Hepatocyte (in vitro differentiated cells): Measurements from ENCODE around the gene ACVR2A. TPM values are rescaled to one million over a fixed set of nuclear protein-coding genes. Genes with fewer than 3 reads are reported as not detected.

Experiments used
- DNase-seq: peaks from one replicate; pipeline ENCODE4 v3.0.0-alpha.2; 2016; ENCODE audit warnings: low spot score
- H2AFZ ChIP-seq: fragments of 200-600 bp; sonication (generic); 2 replicates; pipeline ENCODE4 v1.6.0; 2016; ENCODE audit warnings: antibody characterized with exemption, mild to moderate bottlenecking
- H3K27ac ChIP-seq: fragments of 200-600 bp; sonication (generic); 2 replicates; pipeline ENCODE4 v1.5.1; 2016; ENCODE audit warnings: mild to moderate bottlenecking
- H3K27me3 ChIP-seq: fragments of 200-600 bp; sonication (generic); 2 replicates; pipeline ENCODE4 v1.6.1; 2016
- H3K36me3 ChIP-seq: fragments of 200-600 bp; sonication (generic); replicated peaks from 2 replicates; pipeline ENCODE4 v1.5.1; 2016; ENCODE audit warnings: low read depth; ENCODE audit not compliant: insufficient read depth
- H3K4me1 ChIP-seq: fragments of 200-600 bp; sonication (generic); 2 replicates; pipeline ENCODE4 v1.5.1; 2016; ENCODE audit warnings: mild to moderate bottlenecking, moderate library complexity; ENCODE audit not compliant: insufficient read depth
- H3K4me2 ChIP-seq: fragments of 200-600 bp; sonication (generic); 2 replicates; pipeline ENCODE4 v1.6.0; 2016
- H3K4me3 ChIP-seq: fragments of 200-600 bp; sonication (generic); 2 replicates; pipeline ENCODE4 v1.5.1; 2016; ENCODE audit warnings: mild to moderate bottlenecking
- H3K79me2 ChIP-seq: fragments of 200-600 bp; sonication (generic); 2 replicates; pipeline ENCODE4 v1.6.0; 2017; ENCODE audit warnings: mild to moderate bottlenecking
- H3K9me2 ChIP-seq: fragments of 200-600 bp; sonication (generic); replicated peaks from 2 replicates; pipeline ENCODE4 v1.6.0; 2017; ENCODE audit warnings: mild to moderate bottlenecking; ENCODE audit not compliant: insufficient read depth
- H3K9me3 ChIP-seq: fragments of 200-600 bp; sonication (generic); 2 replicates; pipeline ENCODE4 v1.5.1; 2016; ENCODE audit warnings: low read depth, mild to moderate bottlenecking
- H4K20me1 ChIP-seq: fragments of 200-600 bp; sonication (generic); 2 replicates; pipeline ENCODE4 v1.6.0; 2016; ENCODE audit warnings: mild to moderate bottlenecking; ENCODE audit not compliant: insufficient read depth, poor library complexity, severe bottlenecking
- EZH2 ChIP-seq: fragments of 200-600 bp; sonication (generic); IDR thresholded peaks from 2 replicates; pipeline ENCODE4 v1.6.1; 2016; ENCODE audit warnings: antibody characterized with exemption, mild to moderate bottlenecking, borderline replicate concordance
- EZH2phosphoT487 ChIP-seq: fragments of 200-600 bp; sonication (generic); IDR thresholded peaks from one replicate; pipeline ENCODE4 v1.6.1; 2018; ENCODE audit warnings: antibody characterized with exemption, mild to moderate bottlenecking, low read depth, moderate library complexity; ENCODE audit not compliant: unreplicated experiment, severe bottlenecking
- WGBS: methylation state at CpG from one replicate; pipeline ENCODE4 v1.1.6; 2016; ENCODE audit warnings: low lambda C conversion rate; ENCODE audit errors: missing lambda C conversion rate; 5-methylcytosine and 5-hydroxymethylcytosine counted together
- polyA plus RNA-seq: library from polyadenylated mRNA; unstranded; fragments of >200 nt; fragmentation: Nextera tagmentation; extraction: Ambion mirVana; gene quantifications from 2 replicates; pipeline ENCODE4 v1.2.1, GENCODE V29; 2016
- total RNA-seq: library from RNA; depleted of rRNA; stranded (reverse); fragments of >200 nt; gene quantifications from 2 replicates; pipeline ENCODE4 v1.2.3, GENCODE V29; 2014
- TF ChIP-seq, protein P1 (sequence below): fragments of 200-600 bp; sonication (generic); IDR thresholded peaks from 2 replicates; pipeline ENCODE4 v1.5.1; 2016; ENCODE audit warnings: antibody characterized with exemption, mild to moderate bottlenecking; ENCODE audit not compliant: poor library complexity

The ACVR2A gene
- total and polyA plus RNA-seq, 2 experiments from 2014 or later, result 21.9 to 43.0 TPM

DNA sequence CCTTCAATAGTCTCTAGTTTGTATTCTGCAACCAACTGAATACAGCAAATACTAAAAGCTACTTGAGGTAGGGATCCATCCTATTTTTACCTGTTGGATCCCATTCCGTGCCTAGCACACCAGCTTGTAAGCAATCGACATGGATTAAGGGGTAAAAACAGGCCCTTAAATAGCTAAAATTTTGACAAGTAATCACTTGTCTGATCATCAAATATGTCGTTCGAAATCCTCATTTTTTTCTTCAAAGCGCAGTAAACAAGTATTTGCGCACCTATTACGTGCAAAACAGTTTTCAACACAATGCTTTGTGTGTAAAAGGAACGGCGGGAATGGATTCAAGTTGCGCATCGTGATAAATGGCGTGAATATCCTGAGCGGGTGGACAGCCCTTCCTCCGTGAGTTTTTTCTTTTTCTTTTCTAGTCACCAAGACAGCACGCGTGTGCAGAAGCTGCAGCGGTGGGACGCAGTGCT is 1.4 kb upstream of the ACVR2A start:
- no peaks in the 10 kb centered on the region for H3K27me3 ChIP-seq

DNA sequence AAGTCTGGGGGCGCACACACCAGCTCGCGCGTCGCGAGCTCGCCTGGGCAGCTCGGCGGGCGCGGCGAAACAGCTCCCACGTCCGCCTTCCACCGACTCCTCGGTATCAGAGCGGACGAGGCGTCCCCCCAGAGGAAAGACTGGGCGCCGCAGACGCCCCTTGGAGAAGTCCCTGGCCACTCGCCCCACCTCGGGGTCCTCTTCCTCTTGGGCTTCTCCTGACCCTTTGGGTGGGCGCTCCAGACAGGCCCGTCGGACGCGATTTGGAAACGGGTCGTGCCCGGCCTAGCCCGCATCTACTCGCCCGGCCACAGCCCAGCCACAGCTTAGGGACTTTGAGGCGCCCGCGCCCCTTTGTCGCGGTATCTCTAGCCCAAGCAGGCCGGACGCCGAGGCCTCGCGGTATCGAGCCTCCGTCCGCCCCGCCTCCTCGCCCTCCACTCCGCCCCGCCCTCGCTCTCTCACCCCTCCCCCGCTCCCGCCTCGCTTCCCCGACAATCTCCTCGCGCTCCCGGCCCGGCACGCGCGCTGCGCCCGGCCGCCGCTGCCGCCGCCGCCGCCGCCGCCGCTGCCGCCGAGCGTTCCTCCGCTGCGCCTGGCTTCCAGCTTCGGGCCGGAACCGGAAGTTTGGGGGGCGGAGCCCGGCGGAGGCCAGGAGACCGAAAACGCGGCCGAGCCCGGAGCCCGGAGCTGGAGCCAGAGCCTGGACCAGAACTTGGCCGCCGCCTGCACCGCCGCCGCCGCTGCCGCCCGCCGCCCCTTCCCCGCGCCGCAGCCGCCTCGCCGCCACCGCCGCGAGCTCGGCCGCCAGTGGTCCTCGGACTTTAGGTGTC is 749 bp upstream of the ACVR2A start:
- 2% methylated on average over 60 of the region's 113 CpGs for WGBS

More for the DNA sequence above, 1.4 kb upstream of the ACVR2A start:
- peaks cover 19% of the 10 kb centered on the region for H3K4me1 ChIP-seq
- no peaks in the 10 kb centered on the region for H3K9me2 ChIP-seq
- no peaks in the 10 kb centered on the region for H3K9me3 ChIP-seq
- H4K20me1 ChIP-seq, result peaks cover 24% of the 10 kb centered on the region
- peak overlapping the region; percentile 91 for H3K4me2 ChIP-seq
- H3K27ac ChIP-seq, result peak overlapping the region; percentile 100
- TF ChIP-seq EZH2 (no peak), EZH2phosphoT487 (no peak)
- TF ChIP-seq, protein P1, sequence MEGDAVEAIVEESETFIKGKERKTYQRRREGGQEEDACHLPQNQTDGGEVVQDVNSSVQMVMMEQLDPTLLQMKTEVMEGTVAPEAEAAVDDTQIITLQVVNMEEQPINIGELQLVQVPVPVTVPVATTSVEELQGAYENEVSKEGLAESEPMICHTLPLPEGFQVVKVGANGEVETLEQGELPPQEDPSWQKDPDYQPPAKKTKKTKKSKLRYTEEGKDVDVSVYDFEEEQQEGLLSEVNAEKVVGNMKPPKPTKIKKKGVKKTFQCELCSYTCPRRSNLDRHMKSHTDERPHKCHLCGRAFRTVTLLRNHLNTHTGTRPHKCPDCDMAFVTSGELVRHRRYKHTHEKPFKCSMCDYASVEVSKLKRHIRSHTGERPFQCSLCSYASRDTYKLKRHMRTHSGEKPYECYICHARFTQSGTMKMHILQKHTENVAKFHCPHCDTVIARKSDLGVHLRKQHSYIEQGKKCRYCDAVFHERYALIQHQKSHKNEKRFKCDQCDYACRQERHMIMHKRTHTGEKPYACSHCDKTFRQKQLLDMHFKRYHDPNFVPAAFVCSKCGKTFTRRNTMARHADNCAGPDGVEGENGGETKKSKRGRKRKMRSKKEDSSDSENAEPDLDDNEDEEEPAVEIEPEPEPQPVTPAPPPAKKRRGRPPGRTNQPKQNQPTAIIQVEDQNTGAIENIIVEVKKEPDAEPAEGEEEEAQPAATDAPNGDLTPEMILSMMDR, result no peak
- H3K79me2 ChIP-seq, result peaks cover 37% of the 10 kb centered on the region
- DNase-seq, result no peak
- H3K4me3 ChIP-seq, result peak overlapping the region; percentile 72
- WGBS, result 6% methylated on average over 18 of the region's 18 CpGs
- H2AFZ ChIP-seq, result peak overlapping the region; percentile 95
- H3K36me3 ChIP-seq, result no peaks in the 10 kb centered on the region

DNA sequence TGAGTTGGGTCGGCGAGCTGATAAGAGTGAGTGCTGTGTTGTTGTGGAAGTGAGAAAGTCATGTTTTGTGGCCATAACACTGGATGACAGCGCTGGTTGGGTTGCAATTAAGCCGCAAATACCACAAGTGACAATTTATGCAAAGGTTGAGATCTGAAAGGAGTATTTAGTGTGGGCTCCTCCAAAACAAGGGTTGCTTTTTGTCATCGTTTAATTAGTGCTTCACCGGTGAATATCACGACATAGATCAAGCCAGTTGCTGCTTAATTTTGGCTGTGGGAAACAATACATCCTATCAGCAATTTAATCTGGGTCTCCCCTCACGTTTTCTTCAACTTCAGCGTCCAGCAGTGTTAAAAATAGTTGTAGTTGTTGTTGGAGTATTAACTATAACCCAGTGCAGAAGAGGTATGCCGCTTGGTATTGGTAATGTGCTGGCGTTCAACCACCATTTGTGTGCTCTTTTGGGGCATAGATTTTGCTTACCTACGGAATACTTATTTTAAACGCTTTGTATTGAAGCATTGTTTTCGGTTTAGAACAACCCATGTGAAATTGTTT is 662 bp downstream of the ACVR2A start:
- Histone ChIP-seq H3K79me2 (peaks cover 58% of the 10 kb centered on the region), H3K4me1 (peaks cover 19% of the 10 kb centered on the region), H3K9me3 (no peaks in the 10 kb centered on the region), H3K4me2 (peak overlapping the region; percentile 90), H3K9me2 (no peaks in the 10 kb centered on the region), H3K36me3 (no peaks in the 10 kb centered on the region), H4K20me1 (peaks cover 33% of the 10 kb centered on the region), H3K27ac (peak overlapping the region; percentile 96), H2AFZ (peak overlapping the region; percentile 25), H3K27me3 (no peaks in the 10 kb centered on the region), H3K4me3 (peak overlapping the region; percentile 94)
- no peak for TF ChIP-seq EZH2phosphoT487
- TF ChIP-seq EZH2, result no peak
- TF ChIP-seq, protein P1, result no peak
- DNase-seq, result no peak
- under 1% methylated on average over 14 of the region's 14 CpGs for WGBS

More for the DNA sequence above, 749 bp upstream of the ACVR2A start:
- peak overlapping the region; percentile 100 for H3K27ac ChIP-seq
- peak overlapping the region; percentile 91 for H3K4me2 ChIP-seq
- no peaks in the 10 kb centered on the region for H3K36me3 ChIP-seq
- H3K9me2 ChIP-seq, result no peaks in the 10 kb centered on the region
- peaks cover 44% of the 10 kb centered on the region for H3K79me2 ChIP-seq
- peaks cover 19% of the 10 kb centered on the region for H3K4me1 ChIP-seq
- H3K4me3 ChIP-seq, result peak overlapping the region; percentile 94
- DNase-seq, result peak; percentile 97
- no peaks in the 10 kb centered on the region for H3K27me3 ChIP-seq
- peaks cover 29% of the 10 kb centered on the region for H4K20me1 ChIP-seq
- peak overlapping the region; percentile 95 for H2AFZ ChIP-seq
- no peaks in the 10 kb centered on the region for H3K9me3 ChIP-seq
- no peak for TF ChIP-seq EZH2
- TF ChIP-seq, protein P1, result peak; percentile 63
- TF ChIP-seq EZH2phosphoT487, result no peak
